Measurements from ENCODE around the gene ERG. TPM values are rescaled to one million over a fixed set of nuclear protein-coding genes. Genes with fewer than 3 reads are reported as not detected.

ERG gene
- total RNA-seq, 2 experiments from 2014 or later: not detected

- H3K27me3 ChIP-seq (ENCODE audit: control insufficient read depth in 1 of 2, insufficient read depth in 2 of 2, low read length in 2 of 2): peaks cover 0 to 3% of the 10 kb centered on the region in 2 experiments
- H3K9me3 Mint-ChIP-seq: no peaks in the 10 kb centered on the region
- no peaks in the 10 kb centered on the region for H3K4me1 Mint-ChIP-seq (ENCODE audit: low read depth)
- H3K9me3 ChIP-seq (ENCODE audit: control insufficient read depth in 1 of 2, insufficient read depth in 1 of 2, low read length in 2 of 2): peaks cover 0 to 6% of the 10 kb centered on the region in 2 experiments
- no peaks in the 10 kb centered on the region for H3K36me3 ChIP-seq (ENCODE audit: insufficient read depth, low read length)
- H3K27ac Mint-ChIP-seq: no peak overlapping the region
- CTCF ChIA-PET: no interaction called here
- H3K27me3 Mint-ChIP-seq: no peaks in the 10 kb centered on the region
- POLR2A ChIA-PET: no interaction called here
- intact Hi-C loops (cut with DNase I, micrococcal nuclease): no loop called here
- ATAC-seq (ENCODE audit: poor library complexity) (no peak), DNase-seq (no peak)
- no peak overlapping the region for H3K4me3 Mint-ChIP-seq
- no peaks in the 10 kb centered on the region for H3K36me3 Mint-ChIP-seq (ENCODE audit: low read depth)
- no peak overlapping the region for H3K27ac ChIP-seq (ENCODE audit: low read depth in 1 of 2, low read length in 2 of 2)
- H3K4me3 ChIP-seq (ENCODE audit: low read length): no peak overlapping the region
- H3K4me1 ChIP-seq (ENCODE audit: insufficient read depth, low read length): no peaks in the 10 kb centered on the region
- TF ChIP-seq, protein P1, sequence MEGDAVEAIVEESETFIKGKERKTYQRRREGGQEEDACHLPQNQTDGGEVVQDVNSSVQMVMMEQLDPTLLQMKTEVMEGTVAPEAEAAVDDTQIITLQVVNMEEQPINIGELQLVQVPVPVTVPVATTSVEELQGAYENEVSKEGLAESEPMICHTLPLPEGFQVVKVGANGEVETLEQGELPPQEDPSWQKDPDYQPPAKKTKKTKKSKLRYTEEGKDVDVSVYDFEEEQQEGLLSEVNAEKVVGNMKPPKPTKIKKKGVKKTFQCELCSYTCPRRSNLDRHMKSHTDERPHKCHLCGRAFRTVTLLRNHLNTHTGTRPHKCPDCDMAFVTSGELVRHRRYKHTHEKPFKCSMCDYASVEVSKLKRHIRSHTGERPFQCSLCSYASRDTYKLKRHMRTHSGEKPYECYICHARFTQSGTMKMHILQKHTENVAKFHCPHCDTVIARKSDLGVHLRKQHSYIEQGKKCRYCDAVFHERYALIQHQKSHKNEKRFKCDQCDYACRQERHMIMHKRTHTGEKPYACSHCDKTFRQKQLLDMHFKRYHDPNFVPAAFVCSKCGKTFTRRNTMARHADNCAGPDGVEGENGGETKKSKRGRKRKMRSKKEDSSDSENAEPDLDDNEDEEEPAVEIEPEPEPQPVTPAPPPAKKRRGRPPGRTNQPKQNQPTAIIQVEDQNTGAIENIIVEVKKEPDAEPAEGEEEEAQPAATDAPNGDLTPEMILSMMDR (IDR thresholded peaks at IDR 0.05): no peak
These were observed 53.6 kb downstream of the ERG start for GRCh38 chr21:38444691-38445090.

DNA sequence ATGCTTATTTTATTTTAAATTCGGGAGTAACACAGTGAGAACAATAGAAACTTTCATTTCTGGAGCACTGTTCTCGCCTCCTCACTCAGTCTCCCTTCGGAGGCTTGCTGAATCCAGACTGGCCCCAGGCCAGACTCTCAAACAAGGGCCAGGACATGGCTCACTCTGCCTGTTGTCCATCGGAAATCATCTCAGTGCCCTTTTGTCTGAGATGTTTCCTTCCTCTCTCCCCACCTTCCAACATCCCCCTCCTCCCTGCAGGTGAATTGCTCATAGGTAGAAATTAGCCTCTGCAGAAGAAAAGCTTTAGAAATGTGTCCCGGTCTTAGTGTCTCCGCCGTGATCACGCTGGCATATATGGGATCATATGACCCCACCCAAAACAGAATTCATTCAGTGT is 55.2 kb downstream of the ERG start:
- H3K27me3 Mint-ChIP-seq: no peaks in the 10 kb centered on the region
- intact Hi-C loops (cut with DNase I, micrococcal nuclease): no loop called here
- H3K4me1 Mint-ChIP-seq (ENCODE audit: low read depth): no peaks in the 10 kb centered on the region

DNA sequence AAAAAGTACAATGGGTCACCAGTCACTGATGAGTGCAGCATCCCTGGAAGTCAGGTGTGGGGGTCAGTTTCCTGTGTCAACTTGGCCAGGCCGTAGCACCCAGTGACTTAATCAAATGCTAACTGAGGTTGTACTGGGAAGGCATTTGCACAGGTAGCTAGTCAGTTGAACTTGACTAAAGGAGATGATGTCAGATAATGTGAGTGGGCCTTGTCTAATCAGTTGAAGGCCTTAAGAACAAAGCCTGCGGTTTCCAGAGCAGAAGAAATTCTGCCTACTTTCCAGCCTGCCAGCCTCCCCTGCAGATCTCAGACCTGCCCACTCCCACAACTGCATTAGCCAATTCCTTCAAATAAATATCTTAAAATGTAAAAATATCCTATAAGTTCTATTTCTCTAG is 57.1 kb downstream of the ERG start:
- Histone ChIP-seq H3K4me3 (ENCODE audit: low read length) (no peak overlapping the region), H3K27ac (ENCODE audit: low read depth in 1 of 2, low read length in 2 of 2) (no peak overlapping the region), H3K9me3 (ENCODE audit: control insufficient read depth in 1 of 2, insufficient read depth in 1 of 2, low read length in 2 of 2) (peaks cover 0 to 15% of the 10 kb centered on the region in 2 experiments), H3K36me3 (ENCODE audit: insufficient read depth, low read length) (no peaks in the 10 kb centered on the region), H3K4me1 (ENCODE audit: insufficient read depth, low read length) (no peaks in the 10 kb centered on the region), H3K27me3 (ENCODE audit: control insufficient read depth in 1 of 2, insufficient read depth in 2 of 2, low read length in 2 of 2) (peaks cover 0 to 3% of the 10 kb centered on the region in 2 experiments)
- no peak for DNase-seq
- Mint-ChIP-seq H3K4me3 (no peak overlapping the region), H3K9me3 (no peaks in the 10 kb centered on the region), H3K4me1 (ENCODE audit: low read depth) (no peaks in the 10 kb centered on the region), H3K27ac (no peak overlapping the region), H3K36me3 (ENCODE audit: low read depth) (no peaks in the 10 kb centered on the region), H3K27me3 (no peaks in the 10 kb centered on the region)
- ChIA-PET CTCF (no interaction called here), POLR2A (no interaction called here)
- intact Hi-C loops (cut with DNase I, micrococcal nuclease): no loop called here
- no peak for ATAC-seq (ENCODE audit: poor library complexity)
- TF ChIP-seq, protein P1 (IDR thresholded peaks at IDR 0.05): no peak

More for the DNA sequence above, 55.2 kb downstream of the ERG start:
- peaks cover 0 to 15% of the 10 kb centered on the region in 2 experiments for H3K9me3 ChIP-seq (ENCODE audit: control insufficient read depth in 1 of 2, insufficient read depth in 1 of 2, low read length in 2 of 2)
- ChIA-PET POLR2A (no interaction called here), CTCF (no interaction called here)
- H3K4me3 ChIP-seq (ENCODE audit: low read length): no peak overlapping the region
- H3K36me3 Mint-ChIP-seq (ENCODE audit: low read depth): no peaks in the 10 kb centered on the region
- H3K27ac Mint-ChIP-seq: no peak overlapping the region
- no peak overlapping the region for H3K27ac ChIP-seq (ENCODE audit: low read depth in 1 of 2, low read length in 2 of 2)
- ATAC-seq (ENCODE audit: poor library complexity) (no peak), DNase-seq (no peak)
- H3K4me1 ChIP-seq (ENCODE audit: insufficient read depth, low read length): no peaks in the 10 kb centered on the region
- TF ChIP-seq, protein P1 (IDR thresholded peaks at IDR 0.05): no peak
- no peaks in the 10 kb centered on the region for H3K36me3 ChIP-seq (ENCODE audit: insufficient read depth, low read length)
- peaks cover 0 to 3% of the 10 kb centered on the region in 2 experiments for H3K27me3 ChIP-seq (ENCODE audit: control insufficient read depth in 1 of 2, insufficient read depth in 2 of 2, low read length in 2 of 2)
- H3K9me3 Mint-ChIP-seq: no peaks in the 10 kb centered on the region
- H3K4me3 Mint-ChIP-seq: no peak overlapping the region

All from CD4-positive, alpha-beta T cell (primary cell).